Measurements from ENCODE around the gene IGSF23. TPM values are rescaled to one million over a fixed set of nuclear protein-coding genes. Genes with fewer than 3 reads are reported as not detected.
"Not testable (repeated sequence)": the region's sequence is repeated elsewhere in the genome, so short reads cannot be mapped to it uniquely, and the experiment has no call there.

The IGSF23 gene
- total RNA-seq, 1 donor from 2014 or later = not detected

DNA sequence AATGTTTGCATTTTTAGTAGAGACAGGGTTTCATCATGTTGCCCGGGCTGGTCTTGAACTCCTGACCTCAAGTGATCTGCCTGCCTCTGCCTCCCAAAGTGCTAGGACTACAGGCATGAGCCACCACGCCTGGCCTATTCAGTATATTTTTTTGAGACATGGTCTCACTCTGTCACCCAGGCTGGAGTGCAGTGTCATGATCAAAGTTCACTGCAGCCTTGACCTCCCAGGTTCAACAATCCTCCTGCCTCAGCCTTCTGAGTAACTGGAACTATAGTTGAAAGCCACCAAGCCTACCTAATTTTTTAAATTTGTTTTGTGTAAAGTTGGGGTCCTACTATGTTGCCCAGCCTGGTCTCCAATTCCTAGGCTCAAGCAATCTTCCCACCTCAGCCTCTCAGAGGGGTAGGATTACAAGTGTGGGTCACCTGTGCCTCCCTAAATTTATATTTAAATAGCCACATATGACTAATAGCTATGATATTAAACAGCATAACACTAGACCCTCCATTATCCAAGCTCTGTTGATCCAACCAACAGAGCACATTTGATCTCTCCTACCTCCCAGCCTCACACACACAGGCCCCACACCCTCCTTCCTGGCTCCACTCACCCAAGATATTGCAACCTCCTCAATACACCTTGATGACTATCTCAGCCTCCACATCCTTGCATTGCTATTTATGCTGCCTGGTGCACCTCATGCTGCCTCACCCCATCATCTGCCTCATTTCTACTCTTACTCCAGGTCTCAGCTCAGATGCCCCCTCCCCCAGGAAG lies 55.8 kb downstream of the IGSF23 start:
- intact Hi-C loops (cut with DNase I) = no loop called here
- no peak overlapping the region for H3K4me3 ChIP-seq
- TF ChIP-seq, protein P1, sequence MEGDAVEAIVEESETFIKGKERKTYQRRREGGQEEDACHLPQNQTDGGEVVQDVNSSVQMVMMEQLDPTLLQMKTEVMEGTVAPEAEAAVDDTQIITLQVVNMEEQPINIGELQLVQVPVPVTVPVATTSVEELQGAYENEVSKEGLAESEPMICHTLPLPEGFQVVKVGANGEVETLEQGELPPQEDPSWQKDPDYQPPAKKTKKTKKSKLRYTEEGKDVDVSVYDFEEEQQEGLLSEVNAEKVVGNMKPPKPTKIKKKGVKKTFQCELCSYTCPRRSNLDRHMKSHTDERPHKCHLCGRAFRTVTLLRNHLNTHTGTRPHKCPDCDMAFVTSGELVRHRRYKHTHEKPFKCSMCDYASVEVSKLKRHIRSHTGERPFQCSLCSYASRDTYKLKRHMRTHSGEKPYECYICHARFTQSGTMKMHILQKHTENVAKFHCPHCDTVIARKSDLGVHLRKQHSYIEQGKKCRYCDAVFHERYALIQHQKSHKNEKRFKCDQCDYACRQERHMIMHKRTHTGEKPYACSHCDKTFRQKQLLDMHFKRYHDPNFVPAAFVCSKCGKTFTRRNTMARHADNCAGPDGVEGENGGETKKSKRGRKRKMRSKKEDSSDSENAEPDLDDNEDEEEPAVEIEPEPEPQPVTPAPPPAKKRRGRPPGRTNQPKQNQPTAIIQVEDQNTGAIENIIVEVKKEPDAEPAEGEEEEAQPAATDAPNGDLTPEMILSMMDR (IDR thresholded peaks at IDR 0.05) = no peak
- H3K4me1 ChIP-seq = no peaks in the 10 kb centered on the region
- H3K27ac ChIP-seq = no peak overlapping the region
- H3K9me3 ChIP-seq = no peaks in the 10 kb centered on the region
- no peaks in the 10 kb centered on the region for H3K27me3 ChIP-seq
- DNase-seq (ENCODE audit: low spot score in 2 of 2) = no peak
- H3K36me3 ChIP-seq = no peaks in the 10 kb centered on the region

DNA sequence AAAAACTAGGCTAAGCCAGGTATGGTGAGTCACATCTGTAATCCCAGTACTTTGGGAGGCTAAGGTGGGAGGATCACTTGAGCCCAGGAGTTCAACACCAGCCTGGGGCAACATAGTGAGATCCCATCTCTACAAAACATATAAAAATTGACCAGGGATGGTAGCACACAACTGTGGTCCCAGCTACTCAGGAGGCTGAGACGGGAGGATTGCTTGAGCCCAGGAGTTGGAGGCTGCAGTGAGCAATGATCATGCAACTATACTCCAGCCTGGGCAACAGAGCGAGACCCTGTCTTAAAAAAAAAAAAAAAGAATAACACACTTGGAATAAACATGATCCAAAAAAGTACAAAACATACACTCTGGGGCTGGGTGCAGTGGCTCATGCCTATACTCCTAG lies 56.7 kb downstream of the IGSF23 start:
- H3K27me3 ChIP-seq; DNase-seq (ENCODE audit: low spot score in 2 of 2); H3K4me3 ChIP-seq; intact Hi-C loops (cut with DNase I); H3K4me1 ChIP-seq; H3K9me3 ChIP-seq; H3K27ac ChIP-seq; H3K36me3 ChIP-seq: not testable (repeated sequence)

DNA sequence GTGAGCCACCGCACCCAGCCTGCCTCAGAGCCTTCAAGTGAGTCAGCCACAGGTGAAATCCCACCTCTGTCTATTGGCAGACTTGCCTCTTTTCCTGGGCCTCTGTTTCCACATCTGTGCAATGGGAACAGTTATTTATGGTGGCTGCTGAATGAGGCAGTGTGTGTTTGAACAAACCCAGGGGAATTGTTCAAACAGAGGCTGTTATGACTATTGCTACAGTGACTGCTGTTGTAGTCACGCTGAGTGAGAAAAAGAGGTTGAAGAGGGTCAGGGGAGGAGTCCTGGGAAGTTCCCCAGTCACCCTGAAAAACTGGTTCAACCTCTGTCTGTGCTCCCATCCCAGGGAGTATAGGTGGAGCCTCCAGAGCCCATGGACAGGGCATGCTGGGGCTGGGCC lies 58.0 kb downstream of the IGSF23 start, which contains the start of gene CEACAM19:
Gene CEACAM19, plus strand, starts transcription at position 83 of the 400 bp plus-strand sequence. CDS start 450 bp downstream, outside the sequence.
- no peaks in the 10 kb centered on the region for H3K27me3 ChIP-seq
- no peak within 1 kb of the TSS for H3K27ac ChIP-seq
- no peaks in the 10 kb centered on the region for H3K4me1 ChIP-seq
- peaks cover 0 to 4% of the 10 kb centered on the region in 2 donors for H3K36me3 ChIP-seq
- intact Hi-C loops (cut with DNase I) = no loop called here
- H3K9me3 ChIP-seq = no peaks in the 10 kb centered on the region
- H3K4me3 ChIP-seq = no peak within 1 kb of the TSS
- TF ChIP-seq, protein P1 (IDR thresholded peaks at IDR 0.05) = no peak
- DNase-seq (ENCODE audit: low spot score in 2 of 2) = no peak

DNA sequence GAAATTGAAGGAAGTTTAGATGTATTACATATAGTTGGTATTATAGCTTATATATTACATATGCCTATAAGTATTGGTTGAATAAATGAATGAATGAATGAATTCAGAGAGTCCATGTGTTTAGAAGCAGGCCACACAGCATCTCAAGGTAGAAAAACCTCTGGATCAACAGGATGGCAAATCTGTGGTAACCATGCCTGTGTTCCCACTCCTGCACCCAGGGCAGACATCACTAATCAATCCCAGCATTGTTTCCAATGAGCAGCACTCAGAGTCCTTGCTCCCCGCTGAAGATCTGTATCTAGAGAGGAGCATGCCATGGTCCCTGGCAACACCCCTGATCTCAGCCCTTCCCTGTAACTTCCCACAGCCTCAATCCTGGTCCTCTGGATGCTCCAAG lies 58.9 kb downstream of the IGSF23 start:
- Histone ChIP-seq H3K4me3 (no peak overlapping the region), H3K27me3 (no peaks in the 10 kb centered on the region), H3K27ac (no peak overlapping the region), H3K9me3 (no peaks in the 10 kb centered on the region), H3K4me1 (no peaks in the 10 kb centered on the region), H3K36me3 (peaks cover 3 to 4% of the 10 kb centered on the region in 2 donors)
- no peak for DNase-seq (ENCODE audit: low spot score in 2 of 2)
- TF ChIP-seq, protein P1 (IDR thresholded peaks at IDR 0.05) = no peak
- intact Hi-C loops (cut with DNase I) = no loop called here

DNA sequence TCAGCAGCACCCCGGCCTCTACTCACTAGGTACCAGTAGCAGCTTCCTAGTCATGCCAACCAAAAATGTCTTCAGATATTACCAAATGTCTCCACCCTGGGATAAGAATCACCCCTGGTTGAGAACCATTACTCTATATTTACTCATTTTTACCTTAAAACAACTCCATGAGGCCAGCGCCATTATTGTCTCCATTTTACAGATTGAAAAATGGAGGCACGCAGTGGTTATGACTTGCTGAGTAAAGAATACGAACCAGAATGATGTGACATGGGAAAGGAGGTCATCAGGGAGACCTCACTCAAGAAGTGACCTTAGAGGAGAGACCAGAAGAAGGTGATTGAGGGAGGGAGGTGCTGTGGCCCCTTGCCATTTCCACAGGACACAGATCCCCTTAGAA lies 60.1 kb downstream of the IGSF23 start:
- Histone ChIP-seq H3K4me1 (no peaks in the 10 kb centered on the region), H3K4me3 (no peak overlapping the region), H3K27ac (no peak overlapping the region), H3K9me3 (no peaks in the 10 kb centered on the region), H3K36me3 (peaks cover 3 to 4% of the 10 kb centered on the region in 2 donors), H3K27me3 (no peaks in the 10 kb centered on the region)
- TF ChIP-seq, protein P1 (IDR thresholded peaks at IDR 0.05) = no peak
- DNase-seq (ENCODE audit: low spot score in 2 of 2) = no peak
- intact Hi-C loops (cut with DNase I) = no loop called here

DNA sequence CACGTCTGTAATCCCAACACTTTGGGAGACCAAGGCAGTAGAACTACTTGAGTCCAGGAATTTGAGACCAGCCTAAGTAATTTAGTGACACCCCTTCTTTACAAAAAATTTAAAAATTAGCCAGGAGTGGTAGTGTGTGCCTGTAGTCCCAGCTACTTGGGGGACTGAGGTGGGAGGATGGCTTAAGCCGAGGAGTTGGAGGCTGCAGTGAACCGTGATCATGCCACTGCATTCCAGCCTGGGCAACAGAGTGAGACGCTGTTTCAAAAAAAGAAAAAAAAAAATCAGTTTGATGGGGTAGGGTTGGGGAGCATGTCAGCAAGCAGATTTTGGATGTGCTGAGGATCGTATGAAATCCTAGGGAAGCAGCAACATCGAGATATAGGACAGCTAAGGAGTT lies 62.2 kb downstream of the IGSF23 start:
- no peak overlapping the region for H3K4me3 ChIP-seq
- H3K36me3 ChIP-seq = peaks cover 7 to 9% of the 10 kb centered on the region in 2 donors
- DNase-seq (ENCODE audit: low spot score in 2 of 2) = no peak
- intact Hi-C loops (cut with DNase I) = no loop called here
- no peaks in the 10 kb centered on the region for H3K9me3 ChIP-seq
- no peaks in the 10 kb centered on the region for H3K27me3 ChIP-seq
- no peak overlapping the region for H3K27ac ChIP-seq
- no peaks in the 10 kb centered on the region for H3K4me1 ChIP-seq
- TF ChIP-seq, protein P1 (IDR thresholded peaks at IDR 0.05) = no peak
